Transverse colon (tissue), 4 donors: Measurements from ENCODE around the gene TPP2.

Source experiments
- EP300 ChIP-seq: sonication (generic); formaldehyde crosslinking; IDR thresholded peaks from one replicate; pipeline ENCODE4 v1.6.1; 2017; ENCODE audit warnings: antibody characterized with exemption, low read depth
- POLR2A ChIP-seq: fragments of 450-650 bp; IDR thresholded peaks from one replicate; pipeline ENCODE4 v1.6.1; 2016; ENCODE audit warnings: antibody characterized with exemption, mild to moderate bottlenecking, moderate library complexity
- POLR2AphosphoS5 ChIP-seq, 3 donors: sonication (generic); formaldehyde crosslinking; IDR thresholded peaks; one replicate each; pipeline ENCODE4 v1.6.1; 2016; ENCODE audit warnings: antibody characterized with exemption in 3 of 3
- TF ChIP-seq, protein P1 (sequence below), 5 experiments: fragments of 200-600 bp in 3 of 5; fragments of 450-650 bp in 2 of 5; sonication (generic) in 3 of 5; IDR thresholded peaks; 1 replicate in 2 of 5; 2 replicates in 3 of 5; pipeline ENCODE4 v1.5.1; 2016 to 2017; ENCODE audit warnings: antibody characterized with exemption in 5 of 5, inconsistent platforms in 3 of 5, mild to moderate bottlenecking in 2 of 5, moderate library complexity in 1 of 5

- TF ChIP-seq EP300 (no peak), POLR2A (no peak), POLR2AphosphoS5 (IDR thresholded peaks at IDR 0.05) (no peak)
- TF ChIP-seq, protein P1, sequence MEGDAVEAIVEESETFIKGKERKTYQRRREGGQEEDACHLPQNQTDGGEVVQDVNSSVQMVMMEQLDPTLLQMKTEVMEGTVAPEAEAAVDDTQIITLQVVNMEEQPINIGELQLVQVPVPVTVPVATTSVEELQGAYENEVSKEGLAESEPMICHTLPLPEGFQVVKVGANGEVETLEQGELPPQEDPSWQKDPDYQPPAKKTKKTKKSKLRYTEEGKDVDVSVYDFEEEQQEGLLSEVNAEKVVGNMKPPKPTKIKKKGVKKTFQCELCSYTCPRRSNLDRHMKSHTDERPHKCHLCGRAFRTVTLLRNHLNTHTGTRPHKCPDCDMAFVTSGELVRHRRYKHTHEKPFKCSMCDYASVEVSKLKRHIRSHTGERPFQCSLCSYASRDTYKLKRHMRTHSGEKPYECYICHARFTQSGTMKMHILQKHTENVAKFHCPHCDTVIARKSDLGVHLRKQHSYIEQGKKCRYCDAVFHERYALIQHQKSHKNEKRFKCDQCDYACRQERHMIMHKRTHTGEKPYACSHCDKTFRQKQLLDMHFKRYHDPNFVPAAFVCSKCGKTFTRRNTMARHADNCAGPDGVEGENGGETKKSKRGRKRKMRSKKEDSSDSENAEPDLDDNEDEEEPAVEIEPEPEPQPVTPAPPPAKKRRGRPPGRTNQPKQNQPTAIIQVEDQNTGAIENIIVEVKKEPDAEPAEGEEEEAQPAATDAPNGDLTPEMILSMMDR (IDR thresholded peaks at IDR 0.05), result no peak
Observed at GRCh38 chr13:102696465-102696864, 99.7 kb downstream of the TPP2 start.
